H1 (cell line): ENCODE results near the gene ABTB1. TPM values are rescaled to one million over a fixed set of nuclear protein-coding genes. Genes with fewer than 3 reads are reported as not detected.

ENCODE experiments used
- RFX5 ChIP-seq: IDR thresholded peaks from 2 replicates; pipeline ENCODE4 v1.6.1; 2011; ENCODE audit warnings: low read depth, low read length, improper control_type of control experiment, borderline replicate concordance
- RXRA ChIP-seq: IDR thresholded peaks from 2 replicates; pipeline ENCODE4 v1.6.1; 2011; ENCODE audit warnings: low read depth, mild to moderate bottlenecking, low read length, moderate library complexity; ENCODE audit not compliant: insufficient read depth
- SRF ChIP-seq: IDR thresholded peaks from 2 replicates; pipeline ENCODE4 v1.6.1; 2011; ENCODE audit warnings: mild to moderate bottlenecking, low read depth, low read length, moderate library complexity
- polyA plus RNA-seq, 7 experiments: library from polyadenylated mRNA; depleted of rRNA in 3 of 7; stranded (reverse) in 5 of 7; unstranded in 2 of 7; fragments of >200 nt in 5 of 7; fragments of 200-250 nt in 2 of 7; gene quantifications; 1 replicate in 5 of 7; 2 replicates in 1 of 7; 4 replicates in 1 of 7; pipeline versions ENCODE4 v1.2.1 to v1.2.3, GENCODE V29; 2011 to 2013; ENCODE audit warnings: missing spikeins in 2 of 7, mixed read lengths in 2 of 7
- total RNA-seq: library from RNA; stranded (reverse); fragmentation: NEBNext Ultra II Directional; extraction: Animal tissue kit (Norgen Biotek cat#: 25700); gene quantifications from 2 replicates; pipeline ENCODE4 v1.2.1, GENCODE V29; 2021

Gene ABTB1
- total and polyA plus RNA-seq, 2 of the 8 experiments (the other 6 are each of a cell fraction or from before 2014, with no cell fraction given), result 7.1 to 9.4 TPM

DNA sequence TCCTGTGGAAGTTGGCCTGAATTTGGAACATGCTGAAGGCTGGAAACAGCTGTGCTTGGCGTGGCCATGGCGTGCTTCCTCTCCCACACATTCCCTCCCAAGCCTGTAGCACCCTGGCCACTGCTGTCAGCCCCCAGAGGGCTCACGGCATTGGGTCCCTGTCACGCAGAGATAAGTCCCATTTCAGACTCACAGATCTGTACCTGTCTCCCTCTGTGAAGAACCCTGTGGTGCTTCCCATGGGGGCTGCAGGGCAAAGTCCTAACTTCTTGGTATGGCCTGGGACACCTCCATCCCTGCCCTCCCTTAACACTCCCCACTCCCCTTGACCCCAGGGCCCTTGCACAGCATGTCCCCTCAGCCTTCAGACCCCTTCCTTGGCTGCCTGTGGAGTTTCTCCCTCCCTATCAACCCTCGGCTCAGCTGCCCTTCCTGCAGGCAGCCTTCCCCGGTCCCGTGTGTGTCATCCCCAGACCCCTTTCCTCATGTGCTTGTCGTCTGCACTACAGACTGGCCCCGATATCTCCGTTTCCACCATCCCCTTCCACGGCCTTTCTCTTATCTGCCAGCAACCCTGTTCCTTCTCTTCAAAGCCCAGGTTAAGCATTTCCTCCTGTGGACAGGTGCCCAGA lies 28.6 kb downstream of the ABTB1 start (continued):
- TF ChIP-seq RXRA (no peak), SRF (no peak), RFX5 (no peak)
